22Rv1 (cell line): ENCODE measurements around the gene COMMD8.

Experiments
- H3K27ac ChIP-seq: fragments of 450-650 bp; 2 replicates; pipeline ENCODE4 v1.5.1; 2017
- CTCF ChIP-seq: fragments of 450-650 bp; IDR thresholded peaks from 2 replicates; pipeline ENCODE4 v1.5.1; 2017; ENCODE audit warnings: mild to moderate bottlenecking
- ZFX ChIP-seq: fragments of 450-650 bp; IDR thresholded peaks from 2 replicates; pipeline ENCODE4 v1.6.1; 2017; ENCODE audit warnings: antibody characterized with exemption, borderline replicate concordance

The COMMD8 gene

GRCh38 chr4:47419296-47419695 is 44.2 kb downstream of the COMMD8 start:
- TF ChIP-seq CTCF (no peak), ZFX (no peak)
- H3K27ac ChIP-seq: no peak overlapping the region

- H3K27ac ChIP-seq: no peak overlapping the region
- TF ChIP-seq ZFX: no peak
- TF ChIP-seq CTCF: no peak
These were observed 45.4 kb downstream of the COMMD8 start for GRCh38 chr4:47418147-47418546.

GRCh38 chr4:47415719-47416118 is 47.8 kb downstream of the COMMD8 start:
- no peak overlapping the region for H3K27ac ChIP-seq
- TF ChIP-seq CTCF (no peak), ZFX (no peak)

DNA sequence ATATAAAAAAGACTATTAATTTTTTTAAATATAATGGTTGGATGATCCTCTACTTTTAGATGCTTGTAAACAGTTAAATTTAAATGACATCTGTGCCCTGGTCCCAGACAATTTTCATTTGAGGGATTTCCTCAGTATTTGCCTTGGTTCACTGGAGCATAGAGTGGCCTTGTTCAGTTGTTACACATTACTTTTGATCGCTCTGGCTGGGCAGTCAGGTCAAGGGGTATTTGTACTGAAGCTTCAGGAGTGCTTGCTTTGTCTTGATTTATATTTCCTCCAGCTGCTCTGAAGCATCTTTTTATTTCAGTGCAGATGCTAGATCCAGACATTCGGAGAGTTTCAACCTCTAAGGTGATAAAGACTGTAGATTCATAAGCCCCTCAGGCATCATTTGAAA is 50.0 kb downstream of the COMMD8 start:
- no peak overlapping the region for H3K27ac ChIP-seq
- TF ChIP-seq ZFX (no peak), CTCF (no peak)

DNA sequence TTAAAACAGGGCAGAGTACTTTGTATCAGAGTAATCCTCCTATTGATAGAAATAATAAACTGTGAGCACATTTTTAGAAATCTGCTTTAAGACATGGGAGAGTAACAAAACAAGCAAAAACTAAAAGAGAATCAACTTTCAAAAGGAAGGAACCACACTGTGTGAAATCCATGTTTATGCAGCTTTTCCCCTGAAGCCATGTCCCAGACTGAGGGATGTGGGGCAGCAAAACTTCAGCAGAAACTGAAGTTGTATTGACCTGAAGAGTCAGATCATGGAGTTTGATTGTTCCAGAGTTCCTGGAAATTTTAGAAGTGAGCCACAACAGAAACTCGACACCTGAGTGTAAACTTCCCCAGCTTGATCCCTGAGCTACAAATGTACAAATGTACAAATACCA is 53.2 kb downstream of the COMMD8 start:
- no peak for TF ChIP-seq ZFX
- no peak for TF ChIP-seq CTCF

DNA sequence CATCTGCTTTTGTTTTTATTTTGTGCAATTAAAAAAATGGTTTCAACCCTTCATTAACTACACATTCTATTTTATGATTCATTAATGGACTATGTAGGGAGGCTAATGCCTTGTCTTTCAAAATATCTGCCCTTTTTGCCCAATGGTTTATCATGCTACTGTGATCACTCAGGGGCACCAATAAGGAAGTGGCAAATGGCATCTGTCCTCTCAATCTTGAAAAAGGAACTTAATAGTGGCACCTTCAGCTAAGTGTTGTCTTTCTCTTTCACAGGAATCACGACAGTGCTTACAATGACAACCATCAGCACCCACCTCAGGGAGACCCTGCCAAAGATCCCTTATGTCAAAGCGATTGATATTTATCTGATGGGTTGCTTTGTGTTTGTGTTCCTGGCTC is 57.1 kb downstream of the COMMD8 start:
- TF ChIP-seq CTCF (no peak), ZFX (no peak)

More for the DNA sequence above, 53.2 kb downstream of the COMMD8 start:
- no peak overlapping the region for H3K27ac ChIP-seq

More for the DNA sequence above, 57.1 kb downstream of the COMMD8 start:
- no peak overlapping the region for H3K27ac ChIP-seq
